ENCODE measurements around the gene SORBS1.

DNA sequence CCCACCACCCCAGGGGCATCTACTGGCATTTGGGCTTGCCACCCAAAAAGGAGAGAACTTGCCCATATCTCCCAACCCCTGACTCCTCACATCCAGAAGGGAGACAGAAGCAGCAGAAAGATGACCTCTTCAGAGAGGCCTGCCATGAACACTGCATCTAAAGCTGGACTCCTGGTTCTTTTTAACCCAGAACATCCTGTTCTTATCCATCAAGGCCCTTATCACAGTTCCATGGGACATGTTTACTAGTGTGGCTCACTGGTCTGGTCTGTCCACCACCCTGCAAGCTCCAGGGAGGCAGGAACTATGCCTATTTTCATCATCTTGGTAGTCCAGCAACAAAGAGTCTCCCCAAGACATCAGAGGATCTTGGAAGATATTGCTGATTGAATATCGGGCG, 155.5 kb downstream of the SORBS1 start:
- no peak for TF ChIP-seq CTCF (IDR thresholded peaks at IDR 0.05)
- TF ChIP-seq POLR2A (IDR thresholded peaks at IDR 0.05), result no peak
